Hepatocyte (in vitro differentiated cells): ENCODE results near the gene ATP1A4. TPM values are rescaled to one million over a fixed set of nuclear protein-coding genes. Genes with fewer than 3 reads are reported as not detected.

Source experiments
- DNase-seq: peaks from one replicate; pipeline ENCODE4 v3.0.0-alpha.2; 2016; ENCODE audit warnings: low spot score
- H2AFZ ChIP-seq: fragments of 200-600 bp; sonication (generic); 2 replicates; pipeline ENCODE4 v1.6.0; 2016; ENCODE audit warnings: antibody characterized with exemption, mild to moderate bottlenecking
- H3K27ac ChIP-seq: fragments of 200-600 bp; sonication (generic); 2 replicates; pipeline ENCODE4 v1.5.1; 2016; ENCODE audit warnings: mild to moderate bottlenecking
- H3K27me3 ChIP-seq: fragments of 200-600 bp; sonication (generic); 2 replicates; pipeline ENCODE4 v1.6.1; 2016
- H3K36me3 ChIP-seq: fragments of 200-600 bp; sonication (generic); replicated peaks from 2 replicates; pipeline ENCODE4 v1.5.1; 2016; ENCODE audit warnings: low read depth; ENCODE audit not compliant: insufficient read depth
- H3K4me1 ChIP-seq: fragments of 200-600 bp; sonication (generic); 2 replicates; pipeline ENCODE4 v1.5.1; 2016; ENCODE audit warnings: mild to moderate bottlenecking, moderate library complexity; ENCODE audit not compliant: insufficient read depth
- H3K4me2 ChIP-seq: fragments of 200-600 bp; sonication (generic); 2 replicates; pipeline ENCODE4 v1.6.0; 2016
- H3K4me3 ChIP-seq: fragments of 200-600 bp; sonication (generic); 2 replicates; pipeline ENCODE4 v1.5.1; 2016; ENCODE audit warnings: mild to moderate bottlenecking
- H3K79me2 ChIP-seq: fragments of 200-600 bp; sonication (generic); 2 replicates; pipeline ENCODE4 v1.6.0; 2017; ENCODE audit warnings: mild to moderate bottlenecking
- H3K9me2 ChIP-seq: fragments of 200-600 bp; sonication (generic); replicated peaks from 2 replicates; pipeline ENCODE4 v1.6.0; 2017; ENCODE audit warnings: mild to moderate bottlenecking; ENCODE audit not compliant: insufficient read depth
- H3K9me3 ChIP-seq: fragments of 200-600 bp; sonication (generic); 2 replicates; pipeline ENCODE4 v1.5.1; 2016; ENCODE audit warnings: low read depth, mild to moderate bottlenecking
- H4K20me1 ChIP-seq: fragments of 200-600 bp; sonication (generic); 2 replicates; pipeline ENCODE4 v1.6.0; 2016; ENCODE audit warnings: mild to moderate bottlenecking; ENCODE audit not compliant: insufficient read depth, poor library complexity, severe bottlenecking
- CTCF ChIP-seq: fragments of 200-600 bp; sonication (generic); IDR thresholded peaks from 2 replicates; pipeline ENCODE4 v1.5.1; 2016; ENCODE audit warnings: antibody characterized with exemption, mild to moderate bottlenecking; ENCODE audit not compliant: poor library complexity
- EZH2 ChIP-seq: fragments of 200-600 bp; sonication (generic); IDR thresholded peaks from 2 replicates; pipeline ENCODE4 v1.6.1; 2016; ENCODE audit warnings: antibody characterized with exemption, mild to moderate bottlenecking, borderline replicate concordance
- EZH2phosphoT487 ChIP-seq: fragments of 200-600 bp; sonication (generic); IDR thresholded peaks from one replicate; pipeline ENCODE4 v1.6.1; 2018; ENCODE audit warnings: antibody characterized with exemption, mild to moderate bottlenecking, low read depth, moderate library complexity; ENCODE audit not compliant: unreplicated experiment, severe bottlenecking
- WGBS: methylation state at CpG from one replicate; pipeline ENCODE4 v1.1.6; 2016; ENCODE audit warnings: low lambda C conversion rate; ENCODE audit errors: missing lambda C conversion rate; 5-methylcytosine and 5-hydroxymethylcytosine counted together
- polyA plus RNA-seq: library from polyadenylated mRNA; unstranded; fragments of >200 nt; fragmentation: Nextera tagmentation; extraction: Ambion mirVana; gene quantifications from 2 replicates; pipeline ENCODE4 v1.2.1, GENCODE V29; 2016
- total RNA-seq: library from RNA; depleted of rRNA; stranded (reverse); fragments of >200 nt; gene quantifications from 2 replicates; pipeline ENCODE4 v1.2.3, GENCODE V29; 2014

Gene ATP1A4
- total and polyA plus RNA-seq, 2 experiments from 2014 or later, result 0.45 to 4.4 TPM

- no peaks in the 10 kb centered on the region for H3K9me2 ChIP-seq
- H3K4me1 ChIP-seq, result peaks cover 10% of the 10 kb centered on the region
- H3K27ac ChIP-seq, result no peak overlapping the region
- no peaks in the 10 kb centered on the region for H3K79me2 ChIP-seq
- WGBS, result 79% methylated on average over 9 of the region's 9 CpGs
- H3K9me3 ChIP-seq, result no peaks in the 10 kb centered on the region
- H4K20me1 ChIP-seq, result no peaks in the 10 kb centered on the region
- no peak overlapping the region for H2AFZ ChIP-seq
- no peaks in the 10 kb centered on the region for H3K36me3 ChIP-seq
- TF ChIP-seq EZH2phosphoT487 (no peak), CTCF (no peak), EZH2 (no peak)
- H3K4me3 ChIP-seq, result no peak overlapping the region
- H3K27me3 ChIP-seq, result no peaks in the 10 kb centered on the region
- no peak overlapping the region for H3K4me2 ChIP-seq
- no peak for DNase-seq
Observed at GRCh38 chr1:160193832-160194736, 42.7 kb downstream of the ATP1A4 start.

- no peak overlapping the region for H3K27ac ChIP-seq
- H3K4me2 ChIP-seq, result no peak overlapping the region
- H4K20me1 ChIP-seq, result no peaks in the 10 kb centered on the region
- no peaks in the 10 kb centered on the region for H3K27me3 ChIP-seq
- no peak overlapping the region for H2AFZ ChIP-seq
- H3K9me2 ChIP-seq, result no peaks in the 10 kb centered on the region
- 74% methylated on average over 2 of the region's 2 CpGs for WGBS
- no peaks in the 10 kb centered on the region for H3K79me2 ChIP-seq
- no peaks in the 10 kb centered on the region for H3K36me3 ChIP-seq
- no peaks in the 10 kb centered on the region for H3K9me3 ChIP-seq
- no peak for DNase-seq
- H3K4me1 ChIP-seq, result peaks cover 10% of the 10 kb centered on the region
- TF ChIP-seq EZH2, result no peak
- TF ChIP-seq EZH2phosphoT487, result no peak
- TF ChIP-seq CTCF, result no peak
- H3K4me3 ChIP-seq, result no peak overlapping the region
Observed at GRCh38 chr1:160194737-160195059, 43.3 kb downstream of the ATP1A4 start.

DNA sequence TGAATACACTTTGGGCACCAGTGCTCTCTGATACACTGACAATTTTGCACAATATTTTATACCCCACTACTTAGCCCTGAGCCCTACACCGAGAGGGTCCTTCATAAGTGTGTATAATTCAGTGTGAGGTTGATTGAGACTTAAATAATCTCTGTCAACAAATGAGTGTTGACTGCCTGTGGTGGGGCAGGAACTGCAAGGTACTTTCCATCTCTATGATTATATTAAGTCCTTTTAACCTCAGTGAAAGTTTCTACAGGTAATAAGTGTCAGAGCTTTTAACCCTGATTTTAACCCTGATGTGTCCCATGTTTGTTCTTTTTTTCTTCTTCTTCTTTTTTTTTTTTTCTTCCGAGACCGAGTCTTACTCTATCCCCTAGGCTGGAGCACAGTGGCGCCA, 44.7 kb downstream of the ATP1A4 start:
- WGBS, result 83% methylated on average over 4 of the region's 4 CpGs
- no peak overlapping the region for H2AFZ ChIP-seq
- H3K4me1 ChIP-seq, result peaks cover 4% of the 10 kb centered on the region

More for the DNA sequence above, 44.7 kb downstream of the ATP1A4 start:
- no peak overlapping the region for H3K27ac ChIP-seq
- H3K4me3 ChIP-seq, result no peak overlapping the region
- H4K20me1 ChIP-seq, result no peaks in the 10 kb centered on the region
- DNase-seq, result no peak
- H3K79me2 ChIP-seq, result no peaks in the 10 kb centered on the region
- H3K27me3 ChIP-seq, result no peaks in the 10 kb centered on the region
- no peaks in the 10 kb centered on the region for H3K9me2 ChIP-seq
- H3K36me3 ChIP-seq, result no peaks in the 10 kb centered on the region
- TF ChIP-seq EZH2phosphoT487, result no peak
- no peak for TF ChIP-seq CTCF
- TF ChIP-seq EZH2, result no peak
- H3K4me2 ChIP-seq, result no peak overlapping the region
- H3K9me3 ChIP-seq, result no peaks in the 10 kb centered on the region
